HCT116 (cell line): ENCODE data around the gene BLOC1S3. TPM values are rescaled to one million over a fixed set of nuclear protein-coding genes. Genes with fewer than 3 reads are reported as not detected.

ENCODE experiments used
- ATAC-seq: fragments of 200-7000 bp; cut with Tn5 transposase; 2 replicates; pipeline ENCODE4 v1.9.1; 2020; ENCODE audit warnings: mild to moderate bottlenecking, moderate library complexity
- BruUV-seq: library from RNA; stranded (reverse); fragments of 400-500 nt; replicated peaks from 2 replicates; lab custom pipeline; 2021; lab: Mats Ljungman, UMichigan
- CTCF ChIA-PET: fragments of 300-600 bp; sonication (Branson Sonifier 250); formaldehyde crosslinking; loops from one replicate; lab custom pipeline; 2021; ENCODE audit warnings: antibody characterized with exemption; lab: Charles Lee
- POLR2A ChIA-PET: fragments of 300-600, 350-600 bp; sonication (Branson Sonifier 250); formaldehyde crosslinking; loops from one replicate; lab custom pipeline; 2021; ENCODE audit warnings: antibody characterized with exemption; lab: Charles Lee
- RAD21 ChIA-PET, 2 experiments: fragments of 300-600 bp; sonication (Branson Sonifier 250); formaldehyde crosslinking; loops; one replicate each; lab custom pipeline; 2023; ENCODE audit warnings: low total read pairs in 2 of 2; ENCODE audit not compliant: uncharacterized antibody in 2 of 2, unreplicated experiment in 2 of 2, low non-redundant PET in 1 of 2; lab: Charles Lee
- DNase-seq: peaks from one replicate; pipeline ENCODE4 v3.0.0-alpha.2; 2010; ENCODE audit warnings: low read depth, low spot score
- H2AFZ ChIP-seq: fragments of 200-600 bp; shearing (Covaris generic), sonication (generic); 2 replicates; pipeline ENCODE4 v1.6.1; 2017; ENCODE audit warnings: low read depth, mixed run types, mixed read lengths, antibody characterized with exemption, low read length; ENCODE audit not compliant: poor library complexity, severe bottlenecking
- H3K27ac ChIP-seq: 2 replicates; pipeline ENCODE4 v1.5.1; 2012; ENCODE audit warnings: low read depth, low read length
- H3K27me3 ChIP-seq: fragments of 200-600 bp; sonication (generic); 2 replicates; pipeline ENCODE4 v1.6.1; 2016; ENCODE audit warnings: mixed run types, low read length, mixed read lengths; ENCODE audit not compliant: insufficient read depth
- H3K36me3 ChIP-seq, 2 experiments: fragments of 200-500 bp in 1 of 2; fragments of 200-600 bp in 1 of 2; sonication (Bioruptor generic) in 1 of 2; sonication (generic) in 1 of 2; 2 replicates each; pipeline versions ENCODE4 v1.5.1 to v1.6.1; 2014 to 2016; ENCODE audit warnings: low read length in 2 of 2, inconsistent platforms in 1 of 2, mixed read lengths in 1 of 2, mixed run types in 1 of 2; ENCODE audit not compliant: insufficient read depth in 2 of 2, control insufficient read depth in 1 of 2
- H3K4me1 ChIP-seq, 2 experiments: fragments of 200-600 bp in 1 of 2; sonication (generic) in 1 of 2; 2 replicates each; pipeline versions ENCODE4 v1.5.1 to v1.6.1; 2012 to 2017; ENCODE audit warnings: low read length in 2 of 2, inconsistent platforms in 1 of 2, mild to moderate bottlenecking in 1 of 2, mixed read lengths in 1 of 2, mixed run types in 1 of 2, moderate library complexity in 1 of 2; ENCODE audit not compliant: insufficient read depth in 2 of 2, control insufficient read depth in 1 of 2
- H3K4me2 ChIP-seq: fragments of 200-600 bp; sonication (generic); 2 replicates; pipeline ENCODE4 v1.6.1; 2017; ENCODE audit warnings: mixed run types, low read length, mixed read lengths
- H3K4me3 ChIP-seq, 2 experiments: fragments of 200-600 bp in 1 of 2; sonication (generic) in 1 of 2; replicated peaks in 1 of 2; 2 replicates each; pipeline ENCODE4 v1.5.1; 2011 to 2016; ENCODE audit warnings: low read length in 2 of 2, control low read depth in 1 of 2, low read depth in 1 of 2, mild to moderate bottlenecking in 1 of 2, mixed read lengths in 1 of 2, mixed run types in 1 of 2
- H3K79me2 ChIP-seq: fragments of 200-600 bp; sonication (generic); 2 replicates; pipeline ENCODE4 v1.6.1; 2017; ENCODE audit warnings: mild to moderate bottlenecking, mixed run types, low read length, moderate library complexity, mixed read lengths; ENCODE audit not compliant: insufficient read depth
- H3K9ac ChIP-seq: fragments of 200-600 bp; sonication (generic); 2 replicates; pipeline ENCODE4 v1.6.1; 2016; ENCODE audit warnings: low read length, mixed read lengths
- H3K9me2 ChIP-seq: fragments of 200-600 bp; sonication (generic), shearing (Covaris generic); 2 replicates; pipeline ENCODE4 v1.6.1; 2017; ENCODE audit warnings: mixed run types, mild to moderate bottlenecking, moderate library complexity; ENCODE audit not compliant: insufficient read depth
- H3K9me3 ChIP-seq, 2 experiments: fragments of 200-500 bp in 1 of 2; fragments of 200-600 bp in 1 of 2; sonication (Bioruptor generic) in 1 of 2; sonication (generic) in 1 of 2; 2 replicates each; pipeline ENCODE4 v1.6.1; 2014 to 2017; ENCODE audit warnings: low read length in 2 of 2, mixed read lengths in 2 of 2, inconsistent platforms in 1 of 2, low read depth in 1 of 2, mild to moderate bottlenecking in 1 of 2, mixed run types in 1 of 2, moderate library complexity in 1 of 2; ENCODE audit not compliant: control insufficient read depth in 1 of 2, insufficient read depth in 1 of 2
- H4K20me1 ChIP-seq: fragments of 200-600 bp; sonication (generic), shearing (Covaris generic); 2 replicates; pipeline ENCODE4 v1.6.1; 2017; ENCODE audit warnings: mixed run types, mild to moderate bottlenecking, moderate library complexity; ENCODE audit not compliant: insufficient read depth
- CBX3 ChIP-seq: IDR thresholded peaks from 2 replicates; pipeline ENCODE4 v1.6.1; 2012; ENCODE audit warnings: low read depth
- EZH2 ChIP-seq: fragments of 200-600 bp; sonication (generic); IDR thresholded peaks from 2 replicates; pipeline ENCODE4 v1.6.1; 2017; ENCODE audit warnings: antibody characterized with exemption, mixed run types
- EZH2phosphoT487 ChIP-seq: fragments of 200-600 bp; IDR thresholded peaks from 2 replicates; pipeline ENCODE4 v1.6.1; 2018; ENCODE audit warnings: antibody characterized with exemption, borderline replicate concordance
- FOSL1 ChIP-seq: IDR thresholded peaks from 2 replicates; pipeline ENCODE4 v1.6.1; 2012; ENCODE audit warnings: low read depth
- MAX ChIP-seq: IDR thresholded peaks from 2 replicates; pipeline ENCODE4 v1.6.1; 2012
- POLR2A ChIP-seq: IDR thresholded peaks from 2 replicates; pipeline ENCODE4 v1.7.0; 2011; ENCODE audit warnings: borderline replicate concordance; ENCODE audit not compliant: insufficient read depth, insufficient read length; ENCODE audit errors: extremely low read depth
- POLR2AphosphoS5 ChIP-seq: IDR thresholded peaks from 2 replicates; pipeline ENCODE4 v1.6.1; 2011; ENCODE audit warnings: mild to moderate bottlenecking, low read depth, low read length, moderate library complexity
- REST ChIP-seq: IDR thresholded peaks from 2 replicates; pipeline ENCODE4 v1.6.1; 2012; ENCODE audit warnings: low read depth
- SIN3A ChIP-seq: IDR thresholded peaks from 2 replicates; pipeline ENCODE4 v1.6.1; 2012; ENCODE audit warnings: low read depth
- SRF ChIP-seq: IDR thresholded peaks from 2 replicates; pipeline ENCODE4 v1.6.1; 2012; ENCODE audit warnings: low read depth
- TCF7L2 ChIP-seq: IDR thresholded peaks from 2 replicates; pipeline ENCODE4 v1.7.0; 2011; ENCODE audit warnings: borderline replicate concordance, inconsistent platforms; ENCODE audit not compliant: insufficient read depth, insufficient read length; ENCODE audit errors: extremely low read depth
- YY1 ChIP-seq: IDR thresholded peaks from 2 replicates; pipeline ENCODE4 v1.6.1; 2011; ENCODE audit warnings: low read length, low read depth, moderate library complexity, mild to moderate bottlenecking; ENCODE audit not compliant: insufficient replicate concordance; ENCODE audit errors: extremely low read depth
- ZFX ChIP-seq: fragments of 450-650 bp; IDR thresholded peaks from 2 replicates; pipeline ENCODE4 v1.6.1; 2017
- intact Hi-C: fragments of 100-400 bp; cut with micrococcal nuclease; formaldehyde crosslinking; loops from 2 replicates; pipeline ENCODE4 v1.10.0; 2022
- total RNA-seq: library from RNA; stranded (reverse); gene quantifications from one replicate; pipeline ENCODE4 v1.2.1, GENCODE V29; 2021; ENCODE audit not compliant: unreplicated experiment
- TF ChIP-seq, protein P1 (sequence below): IDR thresholded peaks from 2 replicates; pipeline ENCODE4 v1.6.1; 2011; ENCODE audit warnings: mild to moderate bottlenecking, low read length, moderate library complexity; ENCODE audit not compliant: insufficient replicate concordance; ENCODE audit errors: extremely low read depth

Gene BLOC1S3
- total RNA-seq, 1 experiment from 2014 or later = 12.2 TPM

DNA sequence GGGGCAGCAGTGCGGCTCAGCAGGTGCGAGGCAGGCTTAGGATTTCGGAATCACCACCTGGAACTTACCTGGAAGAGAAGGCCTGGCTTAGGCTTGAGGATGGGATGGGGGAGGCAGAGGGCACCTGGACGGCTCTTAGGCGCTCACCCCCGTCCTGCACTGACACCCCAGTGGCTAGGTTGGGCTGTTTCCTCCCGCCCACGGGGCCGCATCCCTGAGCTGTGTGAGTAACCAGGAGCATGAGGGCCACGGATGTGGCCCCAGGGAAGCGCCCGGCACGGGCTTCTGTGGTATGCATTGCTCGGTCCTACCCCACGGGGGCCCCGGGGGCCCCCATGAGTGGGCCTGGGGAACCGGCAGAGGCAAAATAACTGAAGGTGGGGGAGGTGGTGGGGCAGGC, 15.4 kb upstream of the BLOC1S3 start:
- BruUV-seq = no TSS peak
- no peak for DNase-seq
- H3K4me1 ChIP-seq = peaks cover 22 to 36% of the 10 kb centered on the region in 2 experiments

More for the DNA sequence above, 15.4 kb upstream of the BLOC1S3 start:
- ChIA-PET CTCF (no interaction called here), POLR2A (interaction anchor here (1.4 kb wide), 1 partner anchor 9 kb away, joined by 4 read pairs; no protein-coding TSS in a partner anchor), RAD21 (no interaction called here)
- no peak overlapping the region for H2AFZ ChIP-seq
- TF ChIP-seq FOSL1 = no peak
- no peak for TF ChIP-seq ZFX
- TF ChIP-seq REST = no peak
- no peak for TF ChIP-seq SRF
- TF ChIP-seq YY1 = no peak
- TF ChIP-seq POLR2AphosphoS5 = no peak
- no peak for TF ChIP-seq EZH2
- TF ChIP-seq, protein P1, sequence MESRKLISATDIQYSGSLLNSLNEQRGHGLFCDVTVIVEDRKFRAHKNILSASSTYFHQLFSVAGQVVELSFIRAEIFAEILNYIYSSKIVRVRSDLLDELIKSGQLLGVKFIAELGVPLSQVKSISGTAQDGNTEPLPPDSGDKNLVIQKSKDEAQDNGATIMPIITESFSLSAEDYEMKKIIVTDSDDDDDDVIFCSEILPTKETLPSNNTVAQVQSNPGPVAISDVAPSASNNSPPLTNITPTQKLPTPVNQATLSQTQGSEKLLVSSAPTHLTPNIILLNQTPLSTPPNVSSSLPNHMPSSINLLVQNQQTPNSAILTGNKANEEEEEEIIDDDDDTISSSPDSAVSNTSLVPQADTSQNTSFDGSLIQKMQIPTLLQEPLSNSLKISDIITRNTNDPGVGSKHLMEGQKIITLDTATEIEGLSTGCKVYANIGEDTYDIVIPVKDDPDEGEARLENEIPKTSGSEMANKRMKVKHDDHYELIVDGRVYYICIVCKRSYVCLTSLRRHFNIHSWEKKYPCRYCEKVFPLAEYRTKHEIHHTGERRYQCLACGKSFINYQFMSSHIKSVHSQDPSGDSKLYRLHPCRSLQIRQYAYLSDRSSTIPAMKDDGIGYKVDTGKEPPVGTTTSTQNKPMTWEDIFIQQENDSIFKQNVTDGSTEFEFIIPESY = no peak
- no peak for TF ChIP-seq CBX3
- TF ChIP-seq TCF7L2 = no peak
- no peak for TF ChIP-seq MAX
- no peak for TF ChIP-seq SIN3A
- no peak for TF ChIP-seq POLR2A
- no peak for TF ChIP-seq EZH2phosphoT487
- H3K79me2 ChIP-seq = no peaks in the 10 kb centered on the region
- no peaks in the 10 kb centered on the region for H3K9me2 ChIP-seq
- H3K27me3 ChIP-seq = no peaks in the 10 kb centered on the region
- H3K36me3 ChIP-seq = no peaks in the 10 kb centered on the region
- H3K4me3 ChIP-seq = no peak overlapping the region
- ATAC-seq = no peak
- no peak overlapping the region for H3K4me2 ChIP-seq
- intact Hi-C loops = no loop called here
- H3K9me3 ChIP-seq = no peaks in the 10 kb centered on the region
- no peak overlapping the region for H3K27ac ChIP-seq
- no peak overlapping the region for H3K9ac ChIP-seq
- no peaks in the 10 kb centered on the region for H4K20me1 ChIP-seq
